GM12873 (cell line): ENCODE data around the gene ARMH4.

Experiments
- CTCF ChIP-seq: IDR thresholded peaks from 2 replicates; pipeline ENCODE4 v1.5.1; 2012; ENCODE audit warnings: low read depth, mild to moderate bottlenecking, moderate library complexity, low read length, control low read depth; ENCODE audit not compliant: insufficient read depth; ENCODE audit errors: missing control alignments

Gene ARMH4

GRCh38 chr14:58129208-58129607, 22.8 kb downstream of the ARMH4 start:
- no peak for TF ChIP-seq CTCF

DNA sequence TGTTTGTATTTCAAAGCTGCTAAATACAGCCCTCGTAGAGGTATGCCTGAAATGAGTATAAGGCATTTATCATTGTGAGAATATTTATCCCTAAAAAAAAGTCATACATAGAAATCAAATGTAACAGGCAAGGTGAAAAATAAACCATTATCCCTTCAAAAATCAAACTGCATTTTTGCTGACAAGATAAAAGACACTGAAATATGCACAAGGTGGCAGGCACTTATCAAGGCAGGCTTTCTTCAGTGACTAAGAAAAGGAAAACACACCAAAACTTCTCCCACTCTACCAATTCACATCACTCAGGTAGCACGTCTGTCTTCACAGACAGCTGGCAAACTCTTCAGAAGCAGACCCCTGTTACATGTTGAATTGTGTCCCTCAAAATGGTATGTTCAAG, 23.6 kb downstream of the ARMH4 start:
- no peak for TF ChIP-seq CTCF

DNA sequence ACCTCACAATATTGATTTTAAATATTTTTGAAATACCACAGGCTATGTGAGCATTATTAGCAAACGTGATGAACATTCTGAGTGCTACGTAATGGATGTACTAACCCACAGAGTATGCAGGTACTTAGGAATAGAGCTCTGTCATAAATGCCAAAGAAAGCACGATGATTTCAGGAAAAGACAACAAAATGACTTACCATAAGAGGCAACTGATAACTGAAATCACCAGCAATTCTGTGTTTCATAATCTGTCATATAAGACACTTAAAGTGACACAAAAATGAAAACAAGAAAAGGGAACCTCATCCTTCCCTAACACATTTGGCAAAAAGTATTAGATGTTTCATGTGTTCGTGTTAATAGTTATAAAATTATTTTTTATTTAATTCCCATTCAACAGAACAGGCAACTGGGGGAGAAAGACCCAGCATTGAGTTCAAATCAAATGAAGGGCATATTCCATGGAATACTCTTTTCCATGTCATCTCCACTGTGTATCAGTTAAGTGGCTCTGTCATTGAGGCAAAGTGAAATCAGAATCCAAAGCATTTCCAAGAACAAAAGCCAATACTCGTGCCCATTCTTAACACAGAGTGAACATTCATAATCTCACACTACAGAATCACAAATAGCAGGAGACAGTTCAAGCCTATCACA, 30.4 kb downstream of the ARMH4 start:
- no peak for TF ChIP-seq CTCF

DNA sequence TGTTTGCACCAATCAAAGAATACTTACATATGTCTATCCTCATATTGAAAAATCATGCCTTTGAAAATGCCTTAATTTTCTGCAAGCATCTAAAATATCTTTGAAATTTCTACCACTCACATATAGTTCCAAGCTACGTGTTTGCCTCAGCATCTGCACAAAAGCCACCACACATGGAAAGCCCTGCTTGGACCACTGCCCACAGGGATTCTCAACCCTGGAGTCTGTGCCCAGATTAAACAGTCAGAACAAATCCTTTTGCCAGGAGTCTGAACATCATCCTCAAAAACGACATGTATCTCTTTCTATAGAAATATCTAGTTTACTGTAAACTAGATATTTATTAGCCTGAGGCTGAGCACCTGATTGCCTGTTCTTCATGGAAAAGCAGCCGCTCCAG, 32.6 kb downstream of the ARMH4 start:
- no peak for TF ChIP-seq CTCF

DNA sequence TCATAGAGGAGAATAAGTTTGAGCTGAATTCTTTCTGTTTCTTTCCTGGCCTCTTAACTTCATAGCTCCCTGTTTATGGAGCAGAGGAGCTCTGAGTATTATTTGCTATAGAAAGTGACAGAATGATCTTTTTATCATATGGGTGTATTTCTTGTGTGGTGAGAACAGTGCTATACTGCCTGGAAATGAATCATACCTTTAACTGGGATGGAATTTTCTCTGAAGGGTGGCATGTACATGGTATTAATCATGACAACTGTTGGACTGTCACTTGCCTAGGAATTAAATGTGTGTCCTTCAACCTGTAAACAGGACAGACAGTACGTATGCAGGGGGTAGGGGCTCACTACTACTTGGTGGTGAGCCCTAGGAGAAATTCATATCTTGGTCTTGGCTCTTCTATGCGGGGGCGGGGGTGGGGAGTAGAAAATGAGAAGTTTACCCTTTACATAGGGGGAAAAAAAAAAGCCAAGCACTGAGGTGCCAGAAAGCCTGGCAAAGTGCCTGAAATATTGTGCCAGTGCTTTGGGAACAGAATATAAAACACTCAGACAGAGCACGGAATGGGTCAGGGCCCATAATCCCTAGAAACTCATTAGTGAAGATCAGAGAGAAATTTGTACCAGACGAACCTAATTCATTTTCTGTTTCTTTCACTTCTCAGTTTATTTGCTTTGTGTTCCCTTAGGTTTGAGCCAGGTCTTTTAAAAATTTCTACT, 33.8 kb downstream of the ARMH4 start:
- no peak for TF ChIP-seq CTCF

DNA sequence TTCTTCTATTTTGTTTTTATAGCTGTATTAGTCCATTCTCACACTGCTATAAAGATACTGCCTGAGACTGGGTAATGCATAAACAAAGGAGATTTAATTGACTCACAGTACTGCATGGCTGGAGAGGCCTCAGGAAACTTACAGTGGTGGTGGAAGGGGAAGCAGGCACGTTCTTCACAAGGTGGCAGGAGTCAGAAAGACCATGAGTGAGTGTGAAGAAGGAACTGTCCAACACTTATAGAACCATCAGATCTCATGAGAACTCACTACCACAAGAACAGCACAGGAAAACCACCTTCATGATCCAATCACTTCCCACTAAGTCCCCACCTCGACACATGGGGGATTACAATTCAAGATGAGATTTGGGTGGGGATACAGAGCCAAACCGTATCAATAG, 42.3 kb downstream of the ARMH4 start:
- TF ChIP-seq CTCF = no peak

- TF ChIP-seq CTCF = no peak
These were observed 43.3 kb downstream of the ARMH4 start for GRCh38 chr14:58108717-58109116.
